Stimulated activated CD4-positive, alpha-beta T cell treated with anti-CD3 and anti-CD28 coated beads, Interleukin-4, amount 100 ng/mL, for 4 hours (primary cell): ENCODE results near the gene ABCC11.
"Not testable (repeated sequence)": the region's sequence is repeated elsewhere in the genome, so short reads cannot be mapped to it uniquely, and the experiment has no call there.

Source experiments
- DNase-seq, 2 experiments: peaks; one replicate each; pipeline ENCODE4 v3.0.0-alpha.2; 2020

ABCC11 gene

GRCh38 chr16:48244863-48245195, 2.5 kb downstream of the ABCC11 start:
- DNase-seq, result no peak

GRCh38 chr16:48244080-48244862, 3.1 kb downstream of the ABCC11 start, which contains the start of gene LONP2:
LONP2 (plus strand) TSS chr16:48244300; CDS start chr16:48244389, 89 bp downstream.
- peak; percentile 90 to 91 for DNase-seq

- DNase-seq, result not testable (repeated sequence)
Observed at GRCh38 chr16:48240147-48240546, 7.2 kb downstream of the ABCC11 start.

GRCh38 chr16:48236286-48236685, 11.1 kb downstream of the ABCC11 start:
- no peak for DNase-seq

- DNase-seq, result no peak
Observed at GRCh38 chr16:48235556-48236136, 11.7 kb downstream of the ABCC11 start.

GRCh38 chr16:48235058-48235555, 12.2 kb downstream of the ABCC11 start:
- no peak for DNase-seq

GRCh38 chr16:48234630-48235029, 12.7 kb downstream of the ABCC11 start:
- no peak for DNase-seq

GRCh38 chr16:48232493-48233040, 14.8 kb downstream of the ABCC11 start:
- DNase-seq, result peak in 1 of 2 experiments; percentile 16

GRCh38 chr16:48231727-48232492, 15.4 kb downstream of the ABCC11 start:
- peak in 1 of 2 experiments; percentile 3 for DNase-seq

GRCh38 chr16:48225456-48225855, 21.9 kb downstream of the ABCC11 start:
- no peak for DNase-seq

- no peak for DNase-seq
Observed at GRCh38 chr16:48223490-48223889, 23.8 kb downstream of the ABCC11 start.

- no peak for DNase-seq
Observed at GRCh38 chr16:48220891-48221290, 26.4 kb downstream of the ABCC11 start.

- no peak for DNase-seq
Observed at GRCh38 chr16:48218473-48218872, 28.9 kb downstream of the ABCC11 start.

GRCh38 chr16:48217708-48218107, 29.6 kb downstream of the ABCC11 start:
- DNase-seq, result no peak

- no peak for DNase-seq
Observed at GRCh38 chr16:48215738-48216137, 31.6 kb downstream of the ABCC11 start.

- DNase-seq, result no peak
Observed at GRCh38 chr16:48212033-48212432, 35.3 kb downstream of the ABCC11 start.

- DNase-seq, result no peak
Observed at GRCh38 chr16:48210747-48211146, 36.6 kb downstream of the ABCC11 start.

- no peak for DNase-seq
Observed at GRCh38 chr16:48206594-48207242, 40.6 kb downstream of the ABCC11 start.

- no peak for DNase-seq
Observed at GRCh38 chr16:48204825-48205151, 42.6 kb downstream of the ABCC11 start.

GRCh38 chr16:48203974-48204824, 43.1 kb downstream of the ABCC11 start:
- DNase-seq, result no peak

GRCh38 chr16:48201515-48202201, 45.7 kb downstream of the ABCC11 start:
- DNase-seq, result no peak
